GM23338 (cell line): ENCODE results near the gene S100PBP. TPM values are rescaled to one million over a fixed set of nuclear protein-coding genes. Genes with fewer than 3 reads are reported as not detected.

ENCODE experiments used
- ATAC-seq: fragments of 200-7000 bp; cut with Tn5 transposase; 3 replicates; pipeline ENCODE4 v1.9.1; 2020
- DNase-seq: peaks from one replicate; pipeline ENCODE4 v3.0.0-alpha.2; 2015; ENCODE audit warnings: low spot score
- H2AFZ ChIP-seq: fragments of 200-600 bp; sonication (generic); 2 replicates; pipeline ENCODE4 v1.8.0; 2016; ENCODE audit warnings: antibody characterized with exemption, mild to moderate bottlenecking, moderate library complexity
- H3F3A ChIP-seq: fragments of 200-600 bp; sonication (generic); replicated peaks from 2 replicates; pipeline ENCODE4 v1.8.0; 2017; ENCODE audit warnings: antibody characterized with exemption, mixed run types, low read depth
- H3K27ac ChIP-seq: fragments of 200-600 bp; sonication (generic); 2 replicates; pipeline ENCODE4 v1.6.1; 2016; ENCODE audit warnings: low read depth
- H3K27me3 ChIP-seq: fragments of 200-600 bp; sonication (generic); 2 replicates; pipeline ENCODE4 v1.8.0; 2016; ENCODE audit warnings: mild to moderate bottlenecking, mixed run types, moderate library complexity; ENCODE audit not compliant: insufficient read depth
- H3K36me3 ChIP-seq: fragments of 200-600 bp; sonication (generic); 2 replicates; pipeline ENCODE4 v1.8.0; 2016; ENCODE audit warnings: mild to moderate bottlenecking; ENCODE audit not compliant: insufficient read depth
- H3K4me1 ChIP-seq: fragments of 200-600 bp; sonication (generic); 2 replicates; pipeline ENCODE4 v1.8.0; 2016; ENCODE audit warnings: mild to moderate bottlenecking, moderate library complexity; ENCODE audit not compliant: insufficient read depth
- H3K4me2 ChIP-seq: fragments of 200-600 bp; sonication (generic); 2 replicates; pipeline ENCODE4 v1.7.1; 2017; ENCODE audit warnings: mixed run types
- H3K4me3 ChIP-seq: fragments of 200-600 bp; sonication (generic); 2 replicates; pipeline ENCODE4 v1.6.1; 2016; ENCODE audit warnings: mixed run types
- H3K79me2 ChIP-seq: fragments of 200-600 bp; sonication (generic); replicated peaks from 2 replicates; pipeline ENCODE4 v1.8.0; 2017; ENCODE audit warnings: mild to moderate bottlenecking; ENCODE audit not compliant: insufficient read depth
- H3K9me2 ChIP-seq: fragments of 200-600 bp; sonication (generic); 2 replicates; pipeline ENCODE4 v1.8.0; 2017; ENCODE audit not compliant: insufficient read depth
- H4K20me1 ChIP-seq: fragments of 200-600 bp; sonication (generic); replicated peaks from 2 replicates; pipeline ENCODE4 v1.8.0; 2017; ENCODE audit warnings: mild to moderate bottlenecking; ENCODE audit not compliant: insufficient read depth
- H3K27ac Mint-ChIP-seq: 2 replicates; pipeline ENCODE4 v1.8.0; 2020; ENCODE audit warnings: inconsistent platforms, mild to moderate bottlenecking, moderate library complexity, mixed read lengths
- H3K27me3 Mint-ChIP-seq: 3 replicates; pipeline ENCODE4 v1.8.0; 2022; ENCODE audit warnings: low read depth, mild to moderate bottlenecking, moderate library complexity, mixed read lengths, inconsistent platforms; ENCODE audit not compliant: insufficient read depth, poor library complexity
- H3K36me3 Mint-ChIP-seq: 3 replicates; pipeline ENCODE4 v1.8.0; 2021; ENCODE audit warnings: low read depth, mild to moderate bottlenecking, inconsistent platforms, moderate library complexity, mixed read lengths
- H3K4me1 Mint-ChIP-seq: 3 replicates; pipeline ENCODE4 v1.8.0; 2020; ENCODE audit warnings: mild to moderate bottlenecking, inconsistent platforms, mixed read lengths
- H3K4me3 Mint-ChIP-seq: 3 replicates; pipeline ENCODE4 v1.8.0; 2021; ENCODE audit warnings: moderate library complexity, mild to moderate bottlenecking, inconsistent platforms, mixed read lengths
- H3K9me3 Mint-ChIP-seq: 3 replicates; pipeline ENCODE4 v1.8.0; 2020; ENCODE audit warnings: moderate library complexity, mild to moderate bottlenecking, inconsistent platforms, mixed read lengths
- JUNB ChIP-seq: IDR thresholded peaks from one replicate; pipeline ENCODE4 v1.6.1; 2016; ENCODE audit warnings: antibody characterized with exemption; ENCODE audit not compliant: unreplicated experiment
- NANOG ChIP-seq: IDR thresholded peaks from 2 replicates; pipeline ENCODE4 v1.6.1; 2016; ENCODE audit warnings: antibody characterized with exemption, borderline replicate concordance
- POLR2AphosphoS5 ChIP-seq: IDR thresholded peaks from 2 replicates; pipeline ENCODE4 v1.6.1; 2016; ENCODE audit warnings: antibody characterized with exemption, low read depth
- polyA plus RNA-seq: library from polyadenylated mRNA; unstranded; fragments of >200 nt; fragmentation: Nextera tagmentation; extraction: Ambion mirVana; gene quantifications from 2 replicates; pipeline ENCODE4 v1.2.1, GENCODE V29; 2016
- total RNA-seq: library from RNA; depleted of rRNA; stranded (reverse); fragments of >200 nt; shearing (Covaris generic); gene quantifications from 2 replicates; pipeline ENCODE4 v1.2.3, GENCODE V29; 2014
- TF ChIP-seq, protein P1 (sequence below): fragments of 250-450 bp; sonication (Bioruptor Pico); IDR thresholded peaks from 2 replicates; pipeline ENCODE4 v1.5.0; 2020; ENCODE audit warnings: mild to moderate bottlenecking, moderate library complexity
- TF ChIP-seq, protein P2 (sequence below): IDR thresholded peaks from one replicate; pipeline ENCODE4 v1.6.1; 2018; ENCODE audit warnings: antibody characterized with exemption; ENCODE audit not compliant: unreplicated experiment
- TF ChIP-seq, protein P3 (sequence below): IDR thresholded peaks from 2 replicates; pipeline ENCODE4 v1.6.1; 2016; ENCODE audit warnings: antibody characterized with exemption

S100PBP gene
- total and polyA plus RNA-seq, 2 experiments from 2014 or later: 30.6 to 65.2 TPM

DNA sequence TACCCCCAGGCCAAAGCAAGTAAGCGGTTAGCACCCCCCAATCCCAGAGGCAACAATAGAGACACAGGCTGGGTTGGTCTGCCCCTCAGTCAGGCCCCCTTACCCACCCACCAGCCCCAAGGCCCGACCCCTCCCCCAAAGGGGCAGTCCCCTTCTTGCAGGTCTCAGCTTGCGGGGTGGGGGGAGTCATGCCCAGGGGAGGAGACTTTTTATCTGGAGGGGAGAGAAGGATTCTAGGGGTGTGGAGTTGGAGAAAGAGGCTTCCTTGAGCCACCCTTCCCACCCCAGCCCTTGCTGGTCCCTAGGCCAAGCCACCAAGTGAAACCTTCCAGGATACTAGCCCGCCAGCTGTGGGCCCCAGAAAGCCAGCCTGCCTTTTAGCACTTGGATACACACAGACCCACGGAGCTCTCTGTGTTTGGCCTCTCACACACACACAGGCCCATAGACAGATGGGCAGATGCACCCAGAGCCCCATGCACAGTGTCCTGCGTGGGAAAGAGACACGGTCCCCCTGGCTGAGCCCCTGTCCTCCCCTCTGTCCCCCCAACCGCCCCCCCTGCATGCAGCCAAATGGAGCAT lies 76.7 kb downstream of the S100PBP start:
- Histone ChIP-seq H3K79me2 (no peaks in the 10 kb centered on the region), H3K4me1 (peaks cover 10% of the 10 kb centered on the region; the same call in 1 of the 2 replicates), H3K4me2 (peak overlapping the region; percentile 94), H3K27ac (no peak overlapping the region), H4K20me1 (no peaks in the 10 kb centered on the region; the same call in 1 of the 2 replicates), H3F3A (peaks cover 7% of the 10 kb centered on the region; the same call in 1 of the 2 replicates), H3K27me3 (peaks cover 41% of the 10 kb centered on the region), H3K36me3 (no peaks in the 10 kb centered on the region), H2AFZ (peak overlapping the region; percentile 98), H3K9me2 (no peaks in the 10 kb centered on the region), H3K4me3 (peak overlapping the region; percentile 95)
- Mint-ChIP-seq H3K4me3 (peak overlapping the region; percentile 75), H3K9me3 (peaks cover 5% of the 10 kb centered on the region; the same call in 2 of the 3 replicates), H3K27ac (no peak overlapping the region), H3K36me3 (peaks cover 8% of the 10 kb centered on the region; the same call in 1 of the 3 replicates), H3K4me1 (peaks cover 12% of the 10 kb centered on the region), H3K27me3 (peaks cover 32% of the 10 kb centered on the region)
- TF ChIP-seq, protein P1, sequence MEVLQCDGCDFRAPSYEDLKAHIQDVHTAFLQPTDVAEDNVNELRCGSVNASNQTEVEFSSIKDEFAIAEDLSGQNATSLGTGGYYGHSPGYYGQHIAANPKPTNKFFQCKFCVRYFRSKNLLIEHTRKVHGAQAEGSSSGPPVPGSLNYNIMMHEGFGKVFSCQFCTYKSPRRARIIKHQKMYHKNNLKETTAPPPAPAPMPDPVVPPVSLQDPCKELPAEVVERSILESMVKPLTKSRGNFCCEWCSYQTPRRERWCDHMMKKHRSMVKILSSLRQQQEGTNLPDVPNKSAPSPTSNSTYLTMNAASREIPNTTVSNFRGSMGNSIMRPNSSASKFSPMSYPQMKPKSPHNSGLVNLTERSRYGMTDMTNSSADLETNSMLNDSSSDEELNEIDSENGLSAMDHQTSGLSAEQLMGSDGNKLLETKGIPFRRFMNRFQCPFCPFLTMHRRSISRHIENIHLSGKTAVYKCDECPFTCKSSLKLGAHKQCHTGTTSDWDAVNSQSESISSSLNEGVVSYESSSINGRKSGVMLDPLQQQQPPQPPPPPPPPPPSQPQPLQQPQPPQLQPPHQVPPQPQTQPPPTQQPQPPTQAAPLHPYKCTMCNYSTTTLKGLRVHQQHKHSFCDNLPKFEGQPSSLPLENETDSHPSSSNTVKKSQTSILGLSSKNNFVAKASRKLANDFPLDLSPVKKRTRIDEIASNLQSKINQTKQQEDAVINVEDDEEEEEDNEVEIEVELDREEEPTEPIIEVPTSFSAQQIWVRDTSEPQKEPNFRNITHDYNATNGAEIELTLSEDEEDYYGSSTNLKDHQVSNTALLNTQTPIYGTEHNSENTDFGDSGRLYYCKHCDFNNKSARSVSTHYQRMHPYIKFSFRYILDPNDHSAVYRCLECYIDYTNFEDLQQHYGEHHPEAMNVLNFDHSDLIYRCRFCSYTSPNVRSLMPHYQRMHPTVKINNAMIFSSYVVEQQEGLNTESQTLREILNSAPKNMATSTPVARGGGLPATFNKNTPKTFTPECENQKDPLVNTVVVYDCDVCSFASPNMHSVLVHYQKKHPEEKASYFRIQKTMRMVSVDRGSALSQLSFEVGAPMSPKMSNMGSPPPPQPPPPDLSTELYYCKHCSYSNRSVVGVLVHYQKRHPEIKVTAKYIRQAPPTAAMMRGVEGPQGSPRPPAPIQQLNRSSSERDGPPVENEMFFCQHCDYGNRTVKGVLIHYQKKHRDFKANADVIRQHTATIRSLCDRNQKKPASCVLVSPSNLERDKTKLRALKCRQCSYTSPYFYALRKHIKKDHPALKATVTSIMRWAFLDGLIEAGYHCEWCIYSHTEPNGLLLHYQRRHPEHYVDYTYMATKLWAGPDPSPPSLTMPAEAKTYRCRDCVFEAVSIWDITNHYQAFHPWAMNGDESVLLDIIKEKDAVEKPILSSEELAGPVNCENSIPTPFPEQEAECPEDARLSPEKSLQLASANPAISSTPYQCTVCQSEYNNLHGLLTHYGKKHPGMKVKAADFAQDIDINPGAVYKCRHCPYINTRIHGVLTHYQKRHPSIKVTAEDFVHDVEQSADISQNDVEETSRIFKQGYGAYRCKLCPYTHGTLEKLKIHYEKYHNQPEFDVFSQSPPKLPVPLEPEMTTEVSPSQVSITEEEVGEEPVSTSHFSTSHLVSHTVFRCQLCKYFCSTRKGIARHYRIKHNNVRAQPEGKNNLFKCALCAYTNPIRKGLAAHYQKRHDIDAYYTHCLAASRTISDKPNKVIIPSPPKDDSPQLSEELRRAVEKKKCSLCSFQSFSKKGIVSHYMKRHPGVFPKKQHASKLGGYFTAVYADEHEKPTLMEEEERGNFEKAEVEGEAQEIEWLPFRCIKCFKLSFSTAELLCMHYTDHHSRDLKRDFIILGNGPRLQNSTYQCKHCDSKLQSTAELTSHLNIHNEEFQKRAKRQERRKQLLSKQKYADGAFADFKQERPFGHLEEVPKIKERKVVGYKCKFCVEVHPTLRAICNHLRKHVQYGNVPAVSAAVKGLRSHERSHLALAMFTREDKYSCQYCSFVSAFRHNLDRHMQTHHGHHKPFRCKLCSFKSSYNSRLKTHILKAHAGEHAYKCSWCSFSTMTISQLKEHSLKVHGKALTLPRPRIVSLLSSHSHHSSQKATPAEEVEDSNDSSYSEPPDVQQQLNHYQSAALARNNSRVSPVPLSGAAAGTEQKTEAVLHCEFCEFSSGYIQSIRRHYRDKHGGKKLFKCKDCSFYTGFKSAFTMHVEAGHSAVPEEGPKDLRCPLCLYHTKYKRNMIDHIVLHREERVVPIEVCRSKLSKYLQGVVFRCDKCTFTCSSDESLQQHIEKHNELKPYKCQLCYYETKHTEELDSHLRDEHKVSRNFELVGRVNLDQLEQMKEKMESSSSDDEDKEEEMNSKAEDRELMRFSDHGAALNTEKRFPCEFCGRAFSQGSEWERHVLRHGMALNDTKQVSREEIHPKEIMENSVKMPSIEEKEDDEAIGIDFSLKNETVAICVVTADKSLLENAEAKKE (CRISPR knock-in tag): no peak
- 0 out of 2 replicates have a peak, but pooled peaks have one; percentile 8 for TF ChIP-seq POLR2AphosphoS5
- ATAC-seq (peak; percentile 25), DNase-seq (peak; percentile 48)

DNA sequence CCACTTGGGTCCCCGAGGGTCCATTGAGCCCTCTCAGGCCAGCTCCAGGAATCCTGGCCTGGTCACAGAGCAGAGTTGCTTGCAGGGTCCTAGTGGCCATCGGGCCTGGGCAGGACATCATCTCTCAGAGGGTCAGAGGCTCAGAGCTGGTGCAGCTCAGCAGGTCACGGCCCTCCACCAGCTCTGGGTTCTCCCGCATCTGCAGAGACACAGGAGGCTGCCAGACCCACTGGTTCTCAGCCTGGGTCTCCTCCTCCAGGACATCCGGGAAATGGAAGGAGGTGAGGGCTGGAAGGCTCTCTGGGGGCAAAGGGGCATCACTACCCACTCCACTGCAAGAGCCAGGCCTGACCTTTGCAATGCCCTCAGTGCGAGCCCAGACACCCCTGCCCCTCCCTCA lies 77.2 kb downstream of the S100PBP start:
- Histone ChIP-seq H3K36me3 (no peaks in the 10 kb centered on the region), H4K20me1 (no peaks in the 10 kb centered on the region; the same call in 1 of the 2 replicates), H3K9me2 (no peaks in the 10 kb centered on the region), H3K27me3 (peaks cover 43% of the 10 kb centered on the region), H3K79me2 (no peaks in the 10 kb centered on the region), H3K27ac (no peak overlapping the region), H3K4me1 (peaks cover 10% of the 10 kb centered on the region; the same call in 1 of the 2 replicates), H3F3A (peaks cover 7% of the 10 kb centered on the region; the same call in 1 of the 2 replicates), H3K4me2 (0 out of 2 replicates have a peak overlapping the region, but pooled peaks have one; percentile 94), H2AFZ (no peak overlapping the region), H3K4me3 (no peak overlapping the region)
- Mint-ChIP-seq H3K4me1 (peaks cover 12% of the 10 kb centered on the region), H3K27me3 (peaks cover 38% of the 10 kb centered on the region), H3K4me3 (no peak overlapping the region), H3K27ac (no peak overlapping the region), H3K36me3 (peaks cover 8% of the 10 kb centered on the region; the same call in 1 of the 3 replicates), H3K9me3 (peaks cover 5% of the 10 kb centered on the region; the same call in 2 of the 3 replicates)
- no peak for DNase-seq
- ATAC-seq: no peak
- TF ChIP-seq NANOG: no peak
- no peak for TF ChIP-seq JUNB
- TF ChIP-seq, protein P2, sequence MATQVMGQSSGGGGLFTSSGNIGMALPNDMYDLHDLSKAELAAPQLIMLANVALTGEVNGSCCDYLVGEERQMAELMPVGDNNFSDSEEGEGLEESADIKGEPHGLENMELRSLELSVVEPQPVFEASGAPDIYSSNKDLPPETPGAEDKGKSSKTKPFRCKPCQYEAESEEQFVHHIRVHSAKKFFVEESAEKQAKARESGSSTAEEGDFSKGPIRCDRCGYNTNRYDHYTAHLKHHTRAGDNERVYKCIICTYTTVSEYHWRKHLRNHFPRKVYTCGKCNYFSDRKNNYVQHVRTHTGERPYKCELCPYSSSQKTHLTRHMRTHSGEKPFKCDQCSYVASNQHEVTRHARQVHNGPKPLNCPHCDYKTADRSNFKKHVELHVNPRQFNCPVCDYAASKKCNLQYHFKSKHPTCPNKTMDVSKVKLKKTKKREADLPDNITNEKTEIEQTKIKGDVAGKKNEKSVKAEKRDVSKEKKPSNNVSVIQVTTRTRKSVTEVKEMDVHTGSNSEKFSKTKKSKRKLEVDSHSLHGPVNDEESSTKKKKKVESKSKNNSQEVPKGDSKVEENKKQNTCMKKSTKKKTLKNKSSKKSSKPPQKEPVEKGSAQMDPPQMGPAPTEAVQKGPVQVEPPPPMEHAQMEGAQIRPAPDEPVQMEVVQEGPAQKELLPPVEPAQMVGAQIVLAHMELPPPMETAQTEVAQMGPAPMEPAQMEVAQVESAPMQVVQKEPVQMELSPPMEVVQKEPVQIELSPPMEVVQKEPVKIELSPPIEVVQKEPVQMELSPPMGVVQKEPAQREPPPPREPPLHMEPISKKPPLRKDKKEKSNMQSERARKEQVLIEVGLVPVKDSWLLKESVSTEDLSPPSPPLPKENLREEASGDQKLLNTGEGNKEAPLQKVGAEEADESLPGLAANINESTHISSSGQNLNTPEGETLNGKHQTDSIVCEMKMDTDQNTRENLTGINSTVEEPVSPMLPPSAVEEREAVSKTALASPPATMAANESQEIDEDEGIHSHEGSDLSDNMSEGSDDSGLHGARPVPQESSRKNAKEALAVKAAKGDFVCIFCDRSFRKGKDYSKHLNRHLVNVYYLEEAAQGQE: no peak
- TF ChIP-seq, protein P3, sequence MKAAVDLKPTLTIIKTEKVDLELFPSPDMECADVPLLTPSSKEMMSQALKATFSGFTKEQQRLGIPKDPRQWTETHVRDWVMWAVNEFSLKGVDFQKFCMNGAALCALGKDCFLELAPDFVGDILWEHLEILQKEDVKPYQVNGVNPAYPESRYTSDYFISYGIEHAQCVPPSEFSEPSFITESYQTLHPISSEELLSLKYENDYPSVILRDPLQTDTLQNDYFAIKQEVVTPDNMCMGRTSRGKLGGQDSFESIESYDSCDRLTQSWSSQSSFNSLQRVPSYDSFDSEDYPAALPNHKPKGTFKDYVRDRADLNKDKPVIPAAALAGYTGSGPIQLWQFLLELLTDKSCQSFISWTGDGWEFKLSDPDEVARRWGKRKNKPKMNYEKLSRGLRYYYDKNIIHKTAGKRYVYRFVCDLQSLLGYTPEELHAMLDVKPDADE: no peak
- TF ChIP-seq POLR2AphosphoS5: no peak
